Cardiac atrium fibroblast (primary cell): ENCODE measurements around the gene PPP4R4. TPM values are rescaled to one million over a fixed set of nuclear protein-coding genes. Genes with fewer than 3 reads are reported as not detected.

ENCODE experiments used
- total RNA-seq: library from RNA; depleted of rRNA; stranded (reverse); fragments of >200 nt; gene quantifications from 2 replicates; pipeline ENCODE4 v1.2.3, GENCODE V29; 2015

PPP4R4 gene, protein sequence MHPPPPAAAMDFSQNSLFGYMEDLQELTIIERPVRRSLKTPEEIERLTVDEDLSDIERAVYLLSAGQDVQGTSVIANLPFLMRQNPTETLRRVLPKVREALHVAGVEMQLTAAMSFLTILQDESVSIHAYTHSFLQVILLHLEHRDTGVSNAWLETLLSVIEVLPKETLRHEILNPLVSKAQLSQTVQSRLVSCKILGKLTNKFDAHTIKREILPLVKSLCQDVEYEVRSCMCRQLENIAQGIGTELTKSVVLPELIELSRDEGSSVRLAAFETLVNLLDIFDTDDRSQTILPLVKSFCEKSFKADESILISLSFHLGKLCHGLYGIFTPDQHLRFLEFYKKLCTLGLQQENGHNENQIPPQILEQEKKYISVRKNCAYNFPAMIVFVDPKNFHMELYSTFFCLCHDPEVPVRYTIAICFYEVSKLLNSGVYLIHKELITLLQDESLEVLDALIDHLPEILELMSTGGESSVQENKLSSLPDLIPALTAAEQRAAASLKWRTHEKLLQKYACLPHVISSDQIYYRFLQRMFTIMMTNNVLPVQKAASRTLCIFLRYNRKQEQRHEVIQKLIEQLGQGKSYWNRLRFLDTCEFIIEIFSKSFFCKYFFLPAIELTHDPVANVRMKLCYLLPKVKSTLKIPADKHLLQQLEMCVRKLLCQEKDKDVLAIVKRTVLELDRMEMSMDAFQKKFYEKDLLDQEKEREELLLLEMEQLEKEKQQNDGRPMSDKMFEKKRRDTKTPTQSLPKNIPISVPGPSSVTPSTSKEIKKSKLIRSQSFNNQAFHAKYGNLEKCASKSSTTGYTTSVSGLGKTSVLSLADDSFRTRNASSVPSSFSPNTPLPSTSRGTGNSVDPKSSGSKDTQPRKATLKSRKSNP
- not detected in 2 replicates for total RNA-seq

DNA sequence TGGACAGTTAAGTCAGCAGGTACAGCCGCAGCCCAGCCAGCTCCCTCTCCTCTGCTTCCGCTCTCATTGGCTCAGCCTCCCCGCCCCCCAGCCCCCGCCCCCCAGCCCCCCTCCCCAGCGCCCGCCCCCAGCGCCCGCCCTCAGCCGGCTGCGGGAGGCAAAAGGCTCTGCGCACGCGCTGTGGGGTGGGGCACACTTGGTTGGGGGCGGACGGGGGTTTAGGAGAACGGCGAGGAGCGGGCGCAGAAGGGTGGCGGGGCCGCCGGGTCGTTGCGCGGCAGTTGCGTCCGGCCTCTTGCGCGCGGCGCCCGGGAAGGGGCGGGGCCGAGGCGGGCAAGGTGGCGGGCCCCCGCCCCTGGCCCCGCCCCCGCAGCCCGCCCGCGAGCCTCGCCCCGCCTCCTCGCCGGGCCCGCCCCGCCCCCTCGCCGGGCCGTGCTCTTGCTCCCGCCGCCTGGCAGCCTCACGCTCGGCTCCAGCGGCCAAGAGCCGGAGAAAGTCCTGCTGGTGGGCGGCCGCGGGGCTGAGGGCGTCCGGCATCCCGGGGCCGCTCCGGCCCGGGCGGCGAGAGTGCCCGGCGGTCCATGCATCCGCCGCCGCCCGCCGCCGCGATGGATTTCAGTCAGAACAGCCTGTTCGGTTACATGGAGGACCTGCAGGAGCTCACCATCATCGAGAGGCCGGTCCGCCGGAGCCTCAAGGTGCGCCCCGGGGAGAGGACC lies at the start of gene PPP4R4:
TSS of gene PPP4R4 (plus strand) at position 438 of the 719 bp plus-strand sequence. CDS start at position 582, 144 bp downstream.

DNA sequence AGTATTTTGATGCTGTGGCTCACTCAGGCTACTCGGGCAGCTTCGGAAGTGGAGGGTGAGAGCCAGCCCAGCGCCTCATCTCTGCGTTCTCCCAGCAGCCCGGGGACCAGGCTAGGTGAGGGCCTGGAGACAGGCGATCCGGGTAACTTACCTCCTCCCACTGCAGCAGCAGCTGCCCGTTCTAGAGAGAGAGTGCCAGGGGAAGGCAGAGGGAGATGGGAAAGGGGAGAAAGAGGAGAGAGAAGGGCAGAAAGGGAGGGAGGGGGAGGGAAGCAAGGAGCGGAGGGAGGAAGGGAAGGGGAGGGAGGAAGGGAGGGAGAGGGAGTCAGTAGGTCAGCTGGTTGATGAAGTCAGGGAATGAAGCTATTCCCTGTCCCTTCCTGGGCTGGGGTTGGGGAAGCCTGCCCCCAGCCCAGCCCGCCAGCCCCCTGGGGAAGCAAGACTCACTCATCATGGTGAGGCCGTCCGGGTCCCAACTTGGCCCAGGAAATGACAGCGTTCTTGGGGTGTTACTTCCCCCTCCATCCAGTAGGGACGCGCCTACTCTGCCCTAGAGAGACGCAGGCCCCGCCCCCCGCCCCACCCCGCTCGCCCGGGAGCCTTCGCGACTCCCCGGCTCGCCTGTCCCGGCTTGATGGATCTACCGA lies 44.9 kb upstream of the PPP4R4 start, which contains the start of gene IFI27L2:
TSS of gene IFI27L2 (minus strand) at position 494 of the 647 bp plus-strand sequence. CDS start at position 454, 40 bp downstream.

DNA sequence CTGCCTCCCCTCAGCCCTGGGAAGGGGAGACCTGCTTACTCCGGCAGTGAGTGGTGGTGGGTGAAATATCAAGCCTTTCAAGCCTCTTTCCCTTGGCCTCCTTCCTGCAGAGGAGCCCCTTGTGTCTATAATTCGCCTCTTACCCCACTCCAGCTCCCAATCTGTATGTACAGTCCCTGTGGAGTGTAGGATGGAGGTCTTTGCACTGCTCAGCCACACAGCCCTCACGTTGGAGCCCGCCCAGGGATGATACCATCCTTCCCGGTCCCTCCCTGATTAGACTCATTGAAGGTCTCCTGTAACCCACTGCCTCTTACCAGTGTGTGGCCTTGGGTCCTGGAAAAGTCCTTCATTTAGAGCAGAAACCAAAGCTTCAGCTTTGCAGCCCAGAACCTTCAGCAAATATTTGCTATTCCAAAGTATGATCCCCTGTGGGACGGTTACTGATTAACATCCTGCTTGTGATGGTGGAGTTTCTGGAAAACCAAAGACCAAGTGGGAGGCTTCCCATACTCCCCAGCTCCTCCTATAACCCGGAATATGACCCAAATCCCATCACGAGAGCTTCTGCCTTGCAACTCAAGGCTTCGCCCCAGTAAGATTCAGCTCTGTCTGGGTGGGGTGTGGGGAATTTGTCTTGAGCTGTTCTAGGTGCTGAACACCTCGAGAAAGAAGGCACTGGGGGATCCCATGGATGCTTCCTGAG lies 118.9 kb downstream of the PPP4R4 start, which contains the start of gene SERPINA10:
TSS of gene SERPINA10 (minus strand) at position 397 of the 706 bp plus-strand sequence. CDS start 2,675 bp downstream, outside the sequence.

DNA sequence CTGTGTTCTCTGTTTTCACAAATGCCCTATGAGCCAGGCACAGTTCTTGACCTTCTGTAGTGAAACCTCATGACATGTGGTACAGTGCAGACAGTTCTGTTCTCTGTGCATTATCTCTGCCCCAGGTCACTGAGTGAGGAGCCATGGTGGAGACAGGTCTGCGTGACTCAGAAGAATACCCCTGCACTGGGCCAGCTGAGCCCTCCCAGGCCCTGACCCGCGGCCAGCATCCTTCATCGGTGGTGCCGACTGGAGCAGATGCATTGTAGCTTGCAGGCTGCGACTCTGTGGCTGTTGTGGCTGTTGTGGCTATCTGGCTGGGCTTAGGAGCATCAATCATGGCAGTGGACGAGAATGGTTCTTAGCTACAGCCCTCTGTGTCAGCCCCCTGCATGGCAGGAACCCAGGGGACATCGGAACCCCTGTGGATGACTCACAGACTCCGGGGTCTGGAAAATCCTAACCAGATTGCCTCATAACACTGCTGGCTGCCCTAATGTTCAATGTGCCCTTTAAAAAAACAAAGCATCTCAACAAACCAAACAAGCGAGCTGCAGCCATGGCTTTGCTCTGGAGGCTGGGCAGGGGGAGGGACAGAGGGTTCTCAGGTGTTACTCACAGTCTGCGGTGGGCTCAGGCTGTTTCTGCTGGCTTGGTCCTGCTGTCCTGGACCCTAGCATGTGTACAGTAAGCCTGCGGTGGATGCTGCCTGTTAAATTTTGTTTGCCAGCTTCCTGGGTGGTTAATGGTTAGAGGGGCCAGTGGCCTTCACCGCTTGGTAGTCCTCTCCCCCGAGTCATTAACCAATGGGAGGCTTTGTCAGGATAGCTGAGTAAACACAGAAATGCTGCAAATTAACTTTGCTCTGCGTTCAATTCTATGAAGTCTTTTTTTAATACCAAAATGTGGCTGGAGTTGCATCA lies 148.8 kb downstream of the PPP4R4 start, which contains the start of gene SERPINA6:
TSS of gene SERPINA6 (minus strand) at position 689 of the 923 bp plus-strand sequence. CDS start 8,688 bp downstream, outside the sequence.

Other genes starting within 250 kb of the PPP4R4 start
- not detected in 2 replicates for gene FAM181A, start 247.0 kb upstream of the PPP4R4 start, total RNA-seq
- not detected in 2 replicates for gene ASB2, start 197.8 kb upstream of the PPP4R4 start, total RNA-seq
- not detected in 2 replicates for gene CCDC197, start 177.0 kb upstream of the PPP4R4 start, total RNA-seq
- 1.5 and 2.3 TPM in 2 replicates for gene OTUB2, start 148.0 kb upstream of the PPP4R4 start, total RNA-seq
- gene DDX24, start 93.1 kb upstream of the PPP4R4 start, total RNA-seq, result 91.5 and 96.1 TPM in 2 replicates
- 11.3 and 17.3 TPM in 2 replicates for gene IFI27L1, start 93.0 kb upstream of the PPP4R4 start, total RNA-seq
- gene IFI27, start 63.6 kb upstream of the PPP4R4 start, total RNA-seq, result 15.2 and 16.2 TPM in 2 replicates
- 81.6 and 102 TPM in 2 replicates for gene IFI27L2, start 44.7 kb upstream of the PPP4R4 start, total RNA-seq
- not detected in 2 replicates for gene SERPINA10, start 118.9 kb downstream of the PPP4R4 start, total RNA-seq
- gene SERPINA6, start 149.0 kb downstream of the PPP4R4 start, total RNA-seq, result not detected in 2 replicates
- gene SERPINA2, start 192.4 kb downstream of the PPP4R4 start, total RNA-seq, result not detected in 2 replicates
- not detected in 2 replicates for gene SERPINA1, start 214.3 kb downstream of the PPP4R4 start, total RNA-seq